HG02642 (cell line): ENCODE results near the gene NEK5.

Experiments used
- ATAC-seq: cut with Tn5 transposase; IDR thresholded peaks from one replicate; pipeline ENCODE4 v1.9.1; 2021; ENCODE audit warnings: mild to moderate bottlenecking; ENCODE audit not compliant: unreplicated experiment, poor library complexity

NEK5 gene

GRCh38 chr13:51995677-51996551 is 133.0 kb downstream of the NEK5 start:
- ATAC-seq = no peak

- ATAC-seq = no peak
Observed at GRCh38 chr13:51993713-51994112, 135.2 kb downstream of the NEK5 start.

- ATAC-seq = no peak
Observed at GRCh38 chr13:51988988-51989618, 139.8 kb downstream of the NEK5 start.
